GM19025 (cell line): ENCODE data around the gene ADAMTS6.

Source experiments
- ATAC-seq: cut with Tn5 transposase; IDR thresholded peaks from one replicate; pipeline ENCODE4 v1.9.1; 2021; ENCODE audit warnings: mild to moderate bottlenecking, low read depth, moderate library complexity; ENCODE audit not compliant: unreplicated experiment

ADAMTS6 gene

DNA sequence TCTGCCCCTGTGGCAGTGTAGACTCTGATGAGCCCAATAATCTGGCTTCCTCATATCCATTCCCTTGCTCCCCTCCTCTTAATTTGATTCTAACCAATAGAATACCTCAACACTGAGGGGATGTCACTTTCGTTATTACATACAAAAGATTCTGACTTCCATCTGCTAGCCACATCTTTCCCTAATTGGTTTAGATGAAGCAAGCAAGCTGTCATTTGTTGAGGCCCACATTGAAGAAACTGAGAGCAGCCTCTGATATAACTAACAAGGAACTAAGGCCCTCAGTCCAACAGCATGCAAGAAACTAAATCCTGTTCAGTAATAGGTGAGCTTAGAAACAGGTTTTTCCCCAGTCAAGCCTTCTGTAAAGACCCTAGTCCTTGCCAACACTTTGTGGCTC lies 5.8 kb downstream of the ADAMTS6 start:
- ATAC-seq, result no peak

- ATAC-seq, result no peak
These were observed 6.4 kb downstream of the ADAMTS6 start for GRCh38 chr5:65475336-65475735.

DNA sequence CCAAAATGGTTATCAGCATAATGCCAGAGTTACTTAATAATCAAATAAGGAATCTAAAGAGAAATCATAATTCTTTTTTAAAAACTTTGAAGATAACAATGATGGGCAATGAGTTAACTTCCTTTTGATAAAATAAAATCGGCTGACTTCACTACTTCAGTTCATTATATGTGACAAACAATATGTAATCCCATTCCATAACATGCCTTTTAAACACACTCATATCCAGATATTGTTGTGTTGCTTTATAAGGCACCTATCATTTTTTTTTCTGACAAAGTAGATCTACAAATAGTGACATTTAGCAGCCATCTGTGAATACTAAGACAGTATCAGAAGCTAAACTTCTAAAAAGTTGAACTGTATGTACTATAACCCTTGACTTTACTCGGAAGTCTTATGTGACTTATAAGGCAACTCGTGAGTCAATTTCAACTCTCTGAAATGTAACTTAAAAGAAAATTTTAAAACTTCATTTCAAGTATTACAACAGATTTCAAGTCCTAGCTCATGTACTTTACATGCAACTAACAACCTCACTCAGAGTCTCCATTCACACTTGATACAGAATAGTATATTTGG lies 7.5 kb downstream of the ADAMTS6 start:
- no peak for ATAC-seq

DNA sequence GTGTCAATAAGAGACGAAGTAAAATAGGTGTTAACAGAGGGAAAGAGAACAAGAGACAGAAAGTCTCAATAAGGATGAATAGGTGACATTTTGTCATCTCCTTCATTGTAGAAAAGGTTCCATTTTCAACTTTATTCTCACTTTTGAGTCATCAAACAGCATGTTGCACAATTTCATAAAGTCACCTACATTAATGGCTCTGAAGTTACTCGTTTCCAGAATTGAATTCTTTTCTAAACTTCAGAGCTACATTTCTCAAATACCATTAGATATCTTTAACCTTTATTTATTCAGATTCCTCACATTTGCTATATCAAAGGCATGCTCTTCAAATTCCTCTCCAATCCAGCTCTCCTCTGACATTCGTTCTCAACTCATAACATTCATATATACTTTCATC lies 13.1 kb downstream of the ADAMTS6 start:
- no peak for ATAC-seq

DNA sequence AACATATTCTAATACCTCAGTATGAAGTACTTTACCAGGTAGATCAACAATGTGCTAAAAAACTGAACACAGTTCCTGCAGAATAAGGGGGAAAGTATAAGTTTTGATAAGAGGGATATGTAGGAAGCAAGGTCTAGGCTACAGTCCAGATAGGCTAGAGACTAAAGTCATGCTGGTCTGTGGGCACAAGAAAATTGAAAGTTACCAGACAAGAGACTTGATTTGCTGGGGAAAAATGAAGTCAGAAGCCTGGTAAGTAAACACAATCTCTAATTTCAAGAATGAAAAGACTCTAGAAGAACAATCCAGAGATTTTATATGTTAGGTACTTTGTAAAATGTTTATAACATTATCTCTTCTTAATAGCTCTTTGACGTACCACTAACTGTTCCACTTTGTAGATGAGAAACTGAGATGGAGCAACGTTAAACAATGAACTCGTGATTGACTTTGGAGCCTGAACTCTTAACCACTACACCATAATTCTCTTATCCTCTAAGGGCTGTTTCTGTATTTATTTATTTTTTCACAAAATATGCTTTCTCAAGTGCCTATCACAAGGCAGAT lies 19.5 kb downstream of the ADAMTS6 start:
- ATAC-seq, result no peak

DNA sequence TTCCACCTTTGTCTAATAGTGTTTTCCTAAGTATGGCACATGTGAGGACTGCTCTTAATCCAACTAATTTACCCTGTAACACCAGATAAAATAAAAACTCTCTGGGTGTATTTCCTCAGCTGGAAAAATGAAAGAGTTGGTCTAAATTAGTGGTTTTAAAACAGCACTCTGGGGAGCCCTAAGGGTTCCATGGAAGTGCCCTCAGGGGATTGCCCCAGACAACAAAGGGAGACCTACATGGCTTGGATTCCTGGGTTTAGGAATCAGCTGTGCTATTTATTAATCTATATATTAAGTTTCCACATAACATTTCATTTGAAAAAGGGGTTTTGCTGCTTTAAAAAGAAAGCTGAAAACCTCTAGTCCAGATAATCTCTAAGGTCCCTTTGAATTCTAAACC lies 20.2 kb downstream of the ADAMTS6 start:
- no peak for ATAC-seq

DNA sequence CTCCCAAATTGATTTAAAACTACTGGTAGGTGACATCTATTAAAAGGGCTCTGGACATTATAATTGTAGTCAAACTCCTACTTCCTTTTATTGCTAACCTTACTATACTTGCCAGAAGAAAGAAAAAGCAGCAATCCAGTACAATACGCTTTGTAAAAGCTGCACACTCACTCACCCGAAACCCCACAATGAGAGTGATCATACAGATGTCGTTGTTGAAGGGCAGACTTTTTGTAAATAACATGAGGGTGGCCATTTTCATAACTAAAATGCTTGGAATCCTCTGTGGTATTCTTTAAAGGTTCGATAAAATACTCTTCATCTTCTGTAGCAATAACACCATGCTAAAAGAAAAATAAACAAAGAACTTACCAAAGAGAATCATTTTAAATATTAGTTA lies 21.7 kb downstream of the ADAMTS6 start:
- no peak for ATAC-seq

GRCh38 chr5:65455064-65455463 lies 26.7 kb downstream of the ADAMTS6 start:
- ATAC-seq, result no peak

DNA sequence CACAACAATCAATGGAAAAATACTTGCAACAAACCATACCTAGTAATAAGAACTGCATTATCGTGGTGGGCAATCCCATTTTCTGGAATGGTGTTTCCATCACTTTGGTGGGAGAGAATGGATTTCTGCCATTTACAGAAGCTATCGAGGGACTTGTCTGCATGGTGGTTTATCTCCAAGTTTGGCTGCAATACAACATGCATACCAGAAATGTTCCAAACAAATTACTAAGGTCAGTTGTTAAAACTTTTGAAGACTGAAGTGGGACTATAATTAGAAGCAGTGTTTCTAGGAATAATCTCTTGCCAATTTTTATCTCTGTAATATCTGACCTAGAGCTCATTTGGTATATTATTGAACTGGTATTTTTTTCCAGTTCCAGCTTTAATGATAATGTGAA lies 30.3 kb downstream of the ADAMTS6 start:
- ATAC-seq, result no peak

GRCh38 chr5:65446682-65447081 lies 35.0 kb downstream of the ADAMTS6 start:
- ATAC-seq, result no peak

GRCh38 chr5:65441800-65442199 lies 39.9 kb downstream of the ADAMTS6 start:
- ATAC-seq, result no peak

- no peak for ATAC-seq
These were observed 41.3 kb downstream of the ADAMTS6 start for GRCh38 chr5:65440456-65440855.

DNA sequence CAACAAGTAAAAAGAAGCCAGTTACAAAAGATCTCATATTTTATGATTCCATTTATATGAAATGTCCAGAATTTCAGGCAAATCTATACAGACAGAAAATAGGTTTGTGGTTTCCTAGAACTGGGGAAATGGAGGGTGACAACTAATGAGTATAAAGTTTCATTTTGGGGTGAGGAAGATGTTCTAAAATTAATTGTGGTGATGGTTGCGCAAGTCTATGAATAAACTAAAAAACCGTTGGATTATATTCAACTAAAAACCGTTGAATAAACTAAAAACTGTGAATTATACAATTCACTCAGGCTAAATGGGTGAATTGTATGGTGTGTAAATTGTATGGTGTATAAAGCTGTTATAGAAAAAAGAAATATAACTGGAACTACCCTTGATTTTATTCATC lies 47.6 kb downstream of the ADAMTS6 start:
- no peak for ATAC-seq

- no peak for ATAC-seq
These were observed 55.1 kb downstream of the ADAMTS6 start for GRCh38 chr5:65426656-65427055.

GRCh38 chr5:65423623-65424022 lies 58.1 kb downstream of the ADAMTS6 start:
- no peak for ATAC-seq

DNA sequence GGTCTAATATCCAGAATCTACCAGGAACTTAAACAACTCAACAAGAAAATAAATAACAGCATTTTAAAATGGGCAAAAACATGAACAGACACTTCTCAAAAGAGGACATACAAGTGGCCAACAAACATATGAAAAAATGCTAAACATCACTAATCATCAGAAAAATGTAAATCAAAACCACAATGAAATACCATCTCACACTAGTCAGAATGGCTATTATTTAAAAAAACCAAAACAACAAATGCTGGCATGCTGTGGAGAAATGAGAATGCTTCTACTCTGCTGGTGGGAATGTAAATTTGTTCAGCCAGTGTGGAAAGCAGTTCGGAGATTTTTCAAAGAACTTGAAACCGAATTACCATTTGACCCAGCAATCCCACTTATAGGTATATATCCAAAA lies 63.1 kb downstream of the ADAMTS6 start:
- no peak for ATAC-seq

GRCh38 chr5:65413822-65414221 lies 67.9 kb downstream of the ADAMTS6 start:
- ATAC-seq, result no peak

- ATAC-seq, result no peak
These were observed 68.9 kb downstream of the ADAMTS6 start for GRCh38 chr5:65412842-65413241.

- no peak for ATAC-seq
These were observed 70.4 kb downstream of the ADAMTS6 start for GRCh38 chr5:65411356-65411755.

DNA sequence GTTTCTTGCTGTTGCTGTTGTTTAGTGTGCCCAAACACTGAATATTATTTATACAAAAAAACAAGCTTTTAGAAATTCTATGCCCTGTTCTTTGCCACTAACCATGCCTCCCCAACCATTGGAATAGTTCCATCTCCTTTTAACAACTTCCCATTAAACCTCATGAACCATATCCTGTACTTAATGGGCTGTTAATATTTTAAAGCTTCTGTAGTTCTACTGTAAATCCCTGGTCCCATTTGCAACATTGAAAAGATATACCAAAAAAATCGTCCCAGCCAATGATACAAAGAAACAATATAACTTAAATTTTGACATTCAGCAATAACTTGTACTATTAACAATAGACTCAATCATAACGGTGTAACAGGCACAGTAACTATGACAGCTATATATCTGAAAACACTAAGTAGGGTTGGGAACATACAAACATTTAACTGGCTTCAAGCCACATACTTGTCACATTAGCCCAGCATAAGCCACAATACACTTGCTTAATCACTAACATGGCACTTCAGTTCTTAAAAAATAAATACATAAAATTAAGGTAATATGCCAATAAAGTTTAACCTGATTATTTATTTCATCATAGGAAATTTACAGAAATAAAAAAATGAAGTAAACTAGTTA lies 86.1 kb downstream of the ADAMTS6 start:
- ATAC-seq, result no peak

DNA sequence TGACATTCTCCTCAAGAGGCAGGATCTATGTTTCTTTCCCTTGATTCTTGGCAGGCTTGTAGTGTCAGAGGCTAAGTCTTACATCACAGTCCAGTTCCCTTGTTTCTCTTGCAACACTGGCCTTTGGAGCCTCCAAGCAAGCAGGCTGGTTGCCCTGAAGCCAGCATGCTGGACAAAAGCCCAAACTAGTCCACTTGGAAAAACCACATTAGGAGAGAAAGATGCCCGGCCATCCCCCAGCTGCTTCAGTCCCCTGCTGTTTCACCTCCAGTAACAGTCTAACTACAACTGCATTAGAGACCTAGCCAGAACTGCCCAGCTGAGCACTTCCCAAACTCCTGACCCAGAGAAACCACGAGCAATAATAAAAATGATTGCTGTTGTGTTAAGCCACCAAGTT lies 87.6 kb downstream of the ADAMTS6 start:
- no peak for ATAC-seq

DNA sequence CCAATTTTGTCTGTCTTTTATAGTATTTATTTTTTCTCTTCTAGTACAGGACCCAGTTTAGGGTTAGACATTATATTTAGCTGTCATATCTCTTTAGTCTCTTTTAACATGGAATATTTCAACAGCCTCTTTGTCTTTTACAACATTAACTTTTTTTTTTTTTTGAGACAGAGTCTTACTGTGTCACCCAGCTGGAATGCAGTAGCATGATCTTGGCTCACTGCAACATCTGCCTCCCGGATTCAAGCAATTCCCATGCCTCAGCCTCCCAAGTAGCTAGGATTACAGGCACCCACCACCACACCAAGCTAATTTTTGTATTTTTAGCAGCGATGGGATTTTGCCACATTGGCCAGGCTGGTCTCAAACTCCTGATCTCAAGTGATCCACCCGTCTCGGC lies 90.1 kb downstream of the ADAMTS6 start:
- no peak for ATAC-seq
